Neural cell (in vitro differentiated cells): ENCODE results near the gene ADAMTS2. TPM values are rescaled to one million over a fixed set of nuclear protein-coding genes. Genes with fewer than 3 reads are reported as not detected.

Experiments
- H2AFZ ChIP-seq: fragments of 200-600, 300-800 bp; sonication (generic), shearing (Covaris generic); 2 replicates; pipeline ENCODE4 v1.6.0; 2014; ENCODE audit warnings: low read depth, mild to moderate bottlenecking, antibody characterized with exemption, low read length, moderate library complexity
- H3F3A ChIP-seq: fragments of 200-600 bp; shearing (Covaris generic); 2 replicates; pipeline ENCODE4 v1.6.1; 2016; ENCODE audit warnings: mild to moderate bottlenecking, moderate library complexity, mixed read lengths, antibody characterized with exemption, low read length; ENCODE audit not compliant: insufficient read depth, poor library complexity, severe bottlenecking
- H3K27ac ChIP-seq: fragments of 200-600, 300-800 bp; sonication (generic), shearing (Covaris generic); 2 replicates; pipeline ENCODE4 v1.5.1; 2014; ENCODE audit warnings: mild to moderate bottlenecking, low read length, moderate library complexity
- H3K27me3 ChIP-seq: fragments of 300-800, 200-600 bp; sonication (generic), shearing (Covaris generic); 2 replicates; pipeline ENCODE4 v1.6.0; 2014; ENCODE audit warnings: mild to moderate bottlenecking, low read depth, low read length, moderate library complexity; ENCODE audit not compliant: insufficient read depth
- H3K36me3 ChIP-seq: fragments of 300-800, 200-600 bp; sonication (generic), shearing (Covaris generic); 2 replicates; pipeline ENCODE4 v1.5.1; 2014; ENCODE audit warnings: mild to moderate bottlenecking, antibody characterized with exemption, low read length, moderate library complexity; ENCODE audit not compliant: insufficient read depth
- H3K4me2 ChIP-seq: fragments of 300-800, 200-600 bp; sonication (generic), shearing (Covaris generic); 2 replicates; pipeline ENCODE4 v1.6.0; 2014; ENCODE audit warnings: mild to moderate bottlenecking, low read length
- H3K4me3 ChIP-seq: fragments of 300-800, 200-600 bp; sonication (generic), shearing (Covaris generic); 2 replicates; pipeline ENCODE4 v1.5.1; 2014; ENCODE audit warnings: mild to moderate bottlenecking, low read length, moderate library complexity
- H3K79me2 ChIP-seq: fragments of 200-600 bp; shearing (Covaris generic); replicated peaks from 2 replicates; pipeline ENCODE4 v1.6.0; 2014; ENCODE audit warnings: mild to moderate bottlenecking, low read length, moderate library complexity; ENCODE audit not compliant: insufficient read depth
- H3K9ac ChIP-seq: fragments of 300-800, 200-600 bp; sonication (generic), shearing (Covaris generic); 2 replicates; pipeline ENCODE4 v1.6.1; 2016; ENCODE audit warnings: mild to moderate bottlenecking, low read length, mixed read lengths
- H3K9me2 ChIP-seq: fragments of 200-600 bp; shearing (Covaris generic); 2 replicates; pipeline ENCODE4 v1.6.1; 2016; ENCODE audit warnings: mild to moderate bottlenecking, low read length, mixed read lengths; ENCODE audit not compliant: insufficient read depth
- H3K9me3 ChIP-seq: fragments of 200-600, 300-800 bp; sonication (generic), shearing (Covaris generic); 2 replicates; pipeline ENCODE4 v1.6.1; 2016; ENCODE audit warnings: mild to moderate bottlenecking, mixed run types, low read length, moderate library complexity, mixed read lengths
- H4K20me1 ChIP-seq: fragments of 200-600 bp; shearing (Covaris generic); 2 replicates; pipeline ENCODE4 v1.6.1; 2016; ENCODE audit warnings: mild to moderate bottlenecking, mixed run types; ENCODE audit not compliant: insufficient read depth
- EP300 ChIP-seq: fragments of 450-650 bp; conservative IDR thresholded peaks from 2 replicates; pipeline ENCODE4 v1.6.1; 2014; ENCODE audit warnings: antibody characterized with exemption, mild to moderate bottlenecking, moderate library complexity; ENCODE audit not compliant: poor library complexity, severe bottlenecking
- EZH2 ChIP-seq: fragments of 200-600, 300-800 bp; shearing (Covaris generic), sonication (generic); IDR thresholded peaks from 2 replicates; pipeline ENCODE4 v1.6.1; 2014; ENCODE audit warnings: antibody characterized with exemption, low read length, borderline replicate concordance, mild to moderate bottlenecking; ENCODE audit not compliant: insufficient read depth, poor library complexity, severe bottlenecking
- MXI1 ChIP-seq: fragments of 450-650 bp; conservative IDR thresholded peaks from 2 replicates; pipeline ENCODE4 v1.6.1; 2014; ENCODE audit warnings: antibody characterized with exemption, mild to moderate bottlenecking; ENCODE audit not compliant: poor library complexity, severe bottlenecking
- POLR2AphosphoS5 ChIP-seq: IDR thresholded peaks from 2 replicates; pipeline ENCODE4 v1.6.1; 2012
- RAD21 ChIP-seq: fragments of 450-650 bp; conservative IDR thresholded peaks from 2 replicates; pipeline ENCODE4 v1.6.1; 2014; ENCODE audit warnings: antibody characterized with exemption, mild to moderate bottlenecking, moderate library complexity
- SMC3 ChIP-seq: fragments of 450-650 bp; conservative IDR thresholded peaks from 2 replicates; pipeline ENCODE4 v1.6.1; 2014; ENCODE audit warnings: antibody characterized with exemption, mild to moderate bottlenecking, moderate library complexity; ENCODE audit not compliant: poor library complexity
- TAF1 ChIP-seq: IDR thresholded peaks from 2 replicates; pipeline ENCODE4 v1.6.1; 2012; ENCODE audit warnings: low read depth
- polyA plus RNA-seq: library from polyadenylated mRNA; depleted of rRNA; stranded (reverse); fragments of >200 nt; gene quantifications from 2 replicates; pipeline ENCODE4 v1.2.3, GENCODE V29; 2014
- TF ChIP-seq, protein P1 (sequence below): IDR thresholded peaks from 2 replicates; pipeline ENCODE4 v1.6.1; 2012; ENCODE audit warnings: borderline replicate concordance
- TF ChIP-seq, protein P2 (sequence below): fragments of 450-650 bp; IDR thresholded peaks from 2 replicates; pipeline ENCODE4 v1.5.1; 2014; ENCODE audit warnings: antibody characterized with exemption, mild to moderate bottlenecking, moderate library complexity; ENCODE audit not compliant: poor library complexity, severe bottlenecking

Gene ADAMTS2
- polyA plus RNA-seq, 1 donor from 2014 or later = 0.61 TPM

DNA sequence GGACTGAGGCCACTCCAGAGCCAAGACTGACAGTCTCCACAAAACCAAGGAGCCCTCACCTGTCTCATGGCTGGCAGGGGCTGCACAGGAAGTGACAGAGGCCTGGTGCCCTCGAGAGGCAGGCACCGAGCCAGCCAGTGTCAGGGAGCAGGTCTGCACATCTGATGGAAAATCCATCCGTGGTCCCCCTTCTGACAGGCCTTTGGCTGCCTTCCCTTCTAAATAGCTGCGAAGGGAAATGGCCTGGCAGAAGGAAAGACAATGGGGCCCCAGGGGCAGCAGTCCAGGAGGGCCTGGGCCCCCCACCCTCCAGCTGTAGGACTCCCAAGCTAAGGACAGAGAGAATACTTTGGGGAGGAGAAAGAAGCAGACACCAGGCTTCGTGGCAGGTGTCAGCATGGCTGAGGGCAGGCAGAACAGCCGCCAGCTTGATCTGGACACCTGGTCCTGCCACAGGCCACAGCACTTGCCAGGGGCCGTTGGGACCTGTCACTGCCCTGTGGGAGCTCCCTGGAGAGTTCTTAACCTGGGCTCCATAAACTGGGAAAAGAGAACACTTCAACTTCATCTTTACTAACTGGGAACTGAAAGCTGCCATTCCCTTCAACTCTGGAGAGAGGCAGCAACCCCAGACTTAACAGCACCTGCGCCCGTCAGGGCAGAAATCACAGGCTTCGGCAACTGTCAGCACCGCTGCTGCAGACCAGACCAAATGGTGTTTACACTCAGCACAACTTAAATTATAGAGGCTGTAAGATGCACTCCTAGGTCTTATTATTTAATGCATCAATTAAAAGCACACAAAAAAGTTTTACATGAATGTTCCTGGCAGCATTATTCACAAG lies 22.0 kb downstream of the ADAMTS2 start:
- no peak overlapping the region for H3K4me3 ChIP-seq

DNA sequence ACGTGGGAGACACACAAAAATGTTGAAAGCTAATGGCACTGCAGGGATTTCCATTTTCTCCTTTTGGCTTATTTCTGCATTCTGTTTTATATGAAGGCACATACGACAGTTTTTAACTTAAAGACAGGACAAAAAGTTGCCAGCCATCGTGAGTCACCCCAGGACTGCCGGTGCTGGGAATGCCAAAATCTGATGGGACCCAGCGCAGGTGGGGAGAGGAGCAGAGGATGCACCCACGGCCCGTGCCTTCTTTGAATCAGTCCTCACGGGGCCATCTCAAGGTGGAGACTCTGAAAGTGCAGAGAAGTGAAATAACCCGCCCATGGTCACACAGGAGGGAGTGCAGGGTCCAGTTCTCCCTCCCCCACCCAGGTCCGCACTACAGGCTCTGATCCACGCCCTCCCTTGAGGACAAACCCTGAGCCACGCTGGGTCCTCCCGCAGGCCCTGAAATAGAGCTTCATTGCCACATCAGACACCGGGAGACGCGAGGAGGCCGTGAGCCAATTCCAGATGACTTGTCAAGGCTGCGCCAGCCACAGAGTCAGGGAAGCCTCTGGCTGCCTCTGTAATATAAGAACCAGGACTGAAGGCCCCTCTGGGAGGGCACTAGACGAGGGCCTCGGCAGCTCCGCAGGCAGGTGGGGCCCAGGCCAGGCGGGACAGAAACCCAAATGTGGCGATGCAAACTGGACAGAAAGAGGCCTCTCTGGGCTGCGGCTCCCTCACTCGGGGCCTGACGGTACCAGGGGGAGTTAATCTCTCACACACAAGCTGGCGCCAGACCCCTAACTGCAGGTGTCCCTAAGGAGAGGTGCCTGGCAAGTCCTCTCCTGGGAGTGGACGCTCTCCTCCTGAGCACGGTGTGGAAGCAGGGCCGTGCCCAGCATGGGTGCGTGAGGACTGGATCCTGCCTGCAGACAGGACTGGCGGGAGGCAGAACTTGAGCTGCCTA lies 22.9 kb downstream of the ADAMTS2 start:
- H3K4me2 ChIP-seq = no peak overlapping the region
- H3K9me2 ChIP-seq = no peaks in the 10 kb centered on the region
- H3F3A ChIP-seq = no peaks in the 10 kb centered on the region
- H3K79me2 ChIP-seq = no peaks in the 10 kb centered on the region
- no peaks in the 10 kb centered on the region for H3K36me3 ChIP-seq
- H3K27me3 ChIP-seq = no peaks in the 10 kb centered on the region
- H2AFZ ChIP-seq = no peak overlapping the region
- no peaks in the 10 kb centered on the region for H3K9me3 ChIP-seq
- no peak overlapping the region for H3K9ac ChIP-seq
- no peak overlapping the region for H3K27ac ChIP-seq
- no peak overlapping the region for H3K4me3 ChIP-seq
- no peaks in the 10 kb centered on the region for H4K20me1 ChIP-seq
- no peak for TF ChIP-seq SMC3
- TF ChIP-seq MXI1 = no peak
- TF ChIP-seq, protein P1, sequence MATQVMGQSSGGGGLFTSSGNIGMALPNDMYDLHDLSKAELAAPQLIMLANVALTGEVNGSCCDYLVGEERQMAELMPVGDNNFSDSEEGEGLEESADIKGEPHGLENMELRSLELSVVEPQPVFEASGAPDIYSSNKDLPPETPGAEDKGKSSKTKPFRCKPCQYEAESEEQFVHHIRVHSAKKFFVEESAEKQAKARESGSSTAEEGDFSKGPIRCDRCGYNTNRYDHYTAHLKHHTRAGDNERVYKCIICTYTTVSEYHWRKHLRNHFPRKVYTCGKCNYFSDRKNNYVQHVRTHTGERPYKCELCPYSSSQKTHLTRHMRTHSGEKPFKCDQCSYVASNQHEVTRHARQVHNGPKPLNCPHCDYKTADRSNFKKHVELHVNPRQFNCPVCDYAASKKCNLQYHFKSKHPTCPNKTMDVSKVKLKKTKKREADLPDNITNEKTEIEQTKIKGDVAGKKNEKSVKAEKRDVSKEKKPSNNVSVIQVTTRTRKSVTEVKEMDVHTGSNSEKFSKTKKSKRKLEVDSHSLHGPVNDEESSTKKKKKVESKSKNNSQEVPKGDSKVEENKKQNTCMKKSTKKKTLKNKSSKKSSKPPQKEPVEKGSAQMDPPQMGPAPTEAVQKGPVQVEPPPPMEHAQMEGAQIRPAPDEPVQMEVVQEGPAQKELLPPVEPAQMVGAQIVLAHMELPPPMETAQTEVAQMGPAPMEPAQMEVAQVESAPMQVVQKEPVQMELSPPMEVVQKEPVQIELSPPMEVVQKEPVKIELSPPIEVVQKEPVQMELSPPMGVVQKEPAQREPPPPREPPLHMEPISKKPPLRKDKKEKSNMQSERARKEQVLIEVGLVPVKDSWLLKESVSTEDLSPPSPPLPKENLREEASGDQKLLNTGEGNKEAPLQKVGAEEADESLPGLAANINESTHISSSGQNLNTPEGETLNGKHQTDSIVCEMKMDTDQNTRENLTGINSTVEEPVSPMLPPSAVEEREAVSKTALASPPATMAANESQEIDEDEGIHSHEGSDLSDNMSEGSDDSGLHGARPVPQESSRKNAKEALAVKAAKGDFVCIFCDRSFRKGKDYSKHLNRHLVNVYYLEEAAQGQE = no peak
- TF ChIP-seq, protein P2, sequence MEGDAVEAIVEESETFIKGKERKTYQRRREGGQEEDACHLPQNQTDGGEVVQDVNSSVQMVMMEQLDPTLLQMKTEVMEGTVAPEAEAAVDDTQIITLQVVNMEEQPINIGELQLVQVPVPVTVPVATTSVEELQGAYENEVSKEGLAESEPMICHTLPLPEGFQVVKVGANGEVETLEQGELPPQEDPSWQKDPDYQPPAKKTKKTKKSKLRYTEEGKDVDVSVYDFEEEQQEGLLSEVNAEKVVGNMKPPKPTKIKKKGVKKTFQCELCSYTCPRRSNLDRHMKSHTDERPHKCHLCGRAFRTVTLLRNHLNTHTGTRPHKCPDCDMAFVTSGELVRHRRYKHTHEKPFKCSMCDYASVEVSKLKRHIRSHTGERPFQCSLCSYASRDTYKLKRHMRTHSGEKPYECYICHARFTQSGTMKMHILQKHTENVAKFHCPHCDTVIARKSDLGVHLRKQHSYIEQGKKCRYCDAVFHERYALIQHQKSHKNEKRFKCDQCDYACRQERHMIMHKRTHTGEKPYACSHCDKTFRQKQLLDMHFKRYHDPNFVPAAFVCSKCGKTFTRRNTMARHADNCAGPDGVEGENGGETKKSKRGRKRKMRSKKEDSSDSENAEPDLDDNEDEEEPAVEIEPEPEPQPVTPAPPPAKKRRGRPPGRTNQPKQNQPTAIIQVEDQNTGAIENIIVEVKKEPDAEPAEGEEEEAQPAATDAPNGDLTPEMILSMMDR = no peak
- TF ChIP-seq TAF1 = no peak
- no peak for TF ChIP-seq RAD21

More for the DNA sequence above, 22.0 kb downstream of the ADAMTS2 start:
- Histone ChIP-seq H3F3A (no peaks in the 10 kb centered on the region), H3K27ac (no peak overlapping the region), H3K4me2 (no peak overlapping the region), H3K9me3 (no peaks in the 10 kb centered on the region), H3K79me2 (no peaks in the 10 kb centered on the region), H3K36me3 (no peaks in the 10 kb centered on the region), H4K20me1 (no peaks in the 10 kb centered on the region), H3K9me2 (no peaks in the 10 kb centered on the region), H3K9ac (no peak overlapping the region), H3K27me3 (no peaks in the 10 kb centered on the region), H2AFZ (no peak overlapping the region)
- TF ChIP-seq, protein P1 = no peak
- TF ChIP-seq POLR2AphosphoS5 (no peak), SMC3 (no peak), TAF1 (no peak), EP300 (no peak), MXI1 (no peak), RAD21 (no peak), EZH2 (no peak)
- TF ChIP-seq, protein P2 = no peak
